Brain pericyte (primary cell): Measurements from ENCODE around the gene PITPNM1.
"Not testable (repeated sequence)": the region's sequence is repeated elsewhere in the genome, so short reads cannot be mapped to it uniquely, and the experiment has no call there.

ENCODE experiments used
- DNase-seq: peaks from one replicate; pipeline ENCODE4 v3.0.0-alpha.2; 2012; ENCODE audit warnings: low read depth, low spot score

Gene PITPNM1

GRCh38 chr11:67504950-67505581 lies at the start of gene PITPNM1:
TSS of gene PITPNM1 (minus strand) at chr11:67505363. CDS start at chr11:67504180, 1,183 bp downstream.
- DNase-seq: no peak

DNA sequence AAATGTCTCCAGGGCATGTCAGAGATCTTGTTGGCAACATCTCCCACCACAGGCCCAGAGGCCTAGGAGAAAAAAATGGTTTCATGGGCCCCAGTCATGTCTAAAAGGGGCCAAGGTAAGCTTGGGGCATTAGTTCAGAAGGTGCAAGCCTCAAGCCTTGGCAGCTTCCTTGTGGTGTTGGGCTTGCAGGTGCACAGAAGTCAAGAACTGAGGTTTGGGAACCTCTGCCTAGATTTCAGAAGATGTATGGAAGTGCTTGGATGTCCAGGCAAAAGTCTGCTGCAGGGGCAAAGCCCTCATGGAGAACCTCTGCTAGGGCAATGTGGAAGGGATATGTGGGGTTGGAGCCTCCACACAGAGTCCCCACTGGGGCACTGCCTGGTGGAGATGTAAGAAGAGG lies 46.5 kb upstream of the PITPNM1 start:
- not testable (repeated sequence) for DNase-seq

GRCh38 chr11:67551127-67551526 lies 46.0 kb upstream of the PITPNM1 start:
- DNase-seq: no peak

DNA sequence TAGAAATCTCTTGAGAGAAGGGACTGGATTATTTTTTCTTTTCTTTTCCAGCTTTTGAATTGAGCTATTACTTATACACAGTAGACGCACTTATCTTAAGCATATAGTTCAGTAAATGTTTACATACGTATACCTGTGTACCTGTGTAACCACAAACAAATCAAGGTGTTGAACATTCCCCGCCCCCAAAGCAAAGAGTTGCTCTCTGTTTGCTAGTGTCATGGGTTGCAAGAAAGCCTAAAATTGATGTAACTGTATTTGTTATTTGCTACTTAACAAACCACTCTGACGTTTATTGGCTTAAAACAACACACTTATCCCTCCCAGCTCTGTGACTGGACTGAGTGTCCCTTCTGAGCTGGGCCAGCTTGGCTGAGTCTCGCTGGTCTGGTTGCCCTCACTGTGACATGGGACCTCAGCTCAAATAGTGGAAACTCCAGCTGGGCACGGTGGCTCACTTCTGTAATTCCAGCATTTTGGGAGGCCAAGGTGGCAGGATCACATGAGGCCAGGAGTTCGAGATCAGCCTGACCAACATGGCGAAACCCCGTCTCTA lies 43.5 kb upstream of the PITPNM1 start:
- no peak for DNase-seq

- DNase-seq: not testable (repeated sequence)
Measured at GRCh38 chr11:67548112-67548511, 42.9 kb upstream of the PITPNM1 start.

DNA sequence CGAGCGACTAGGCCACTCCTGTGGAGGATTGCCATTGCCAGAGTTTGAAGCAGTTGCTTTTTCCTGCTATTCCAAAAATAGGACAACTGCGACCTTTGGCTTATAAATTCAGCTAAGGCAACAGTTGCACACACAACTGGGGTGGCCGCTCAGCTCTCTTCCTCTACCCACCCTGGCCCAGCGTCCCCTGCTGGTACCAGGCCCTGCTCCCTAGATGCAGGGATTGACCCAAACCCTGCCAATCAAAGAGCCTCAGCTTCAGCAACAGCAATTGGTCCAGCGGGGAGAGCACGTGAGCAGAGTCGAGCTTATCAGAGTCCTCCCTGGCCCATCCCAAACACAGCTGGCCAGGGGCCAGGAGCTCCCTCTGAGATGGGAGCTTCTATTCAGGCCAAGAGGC lies 40.1 kb upstream of the PITPNM1 start:
- DNase-seq: no peak

- no peak for DNase-seq
Measured at GRCh38 chr11:67544616-67545242, 39.6 kb upstream of the PITPNM1 start.

DNA sequence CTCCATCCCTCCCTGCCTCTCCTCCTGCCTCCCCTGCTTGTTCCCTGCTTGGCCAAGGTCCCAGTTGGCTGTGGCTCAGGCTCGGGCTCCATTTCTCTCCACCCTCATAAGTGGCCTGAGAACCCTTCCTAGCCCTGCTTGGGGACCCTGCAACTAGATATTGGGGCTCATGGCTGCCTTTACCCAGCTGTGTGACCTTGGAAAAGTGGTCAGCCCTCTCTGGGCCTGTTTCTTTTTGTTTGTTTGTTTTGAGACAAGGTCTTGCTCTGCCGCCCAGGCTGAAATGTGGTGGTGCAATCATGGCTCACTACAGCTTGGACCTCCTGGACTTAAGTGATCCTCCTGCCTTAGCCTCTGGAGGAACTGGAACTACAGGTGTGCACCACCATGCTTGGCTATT lies 38.4 kb upstream of the PITPNM1 start:
- DNase-seq: no peak

DNA sequence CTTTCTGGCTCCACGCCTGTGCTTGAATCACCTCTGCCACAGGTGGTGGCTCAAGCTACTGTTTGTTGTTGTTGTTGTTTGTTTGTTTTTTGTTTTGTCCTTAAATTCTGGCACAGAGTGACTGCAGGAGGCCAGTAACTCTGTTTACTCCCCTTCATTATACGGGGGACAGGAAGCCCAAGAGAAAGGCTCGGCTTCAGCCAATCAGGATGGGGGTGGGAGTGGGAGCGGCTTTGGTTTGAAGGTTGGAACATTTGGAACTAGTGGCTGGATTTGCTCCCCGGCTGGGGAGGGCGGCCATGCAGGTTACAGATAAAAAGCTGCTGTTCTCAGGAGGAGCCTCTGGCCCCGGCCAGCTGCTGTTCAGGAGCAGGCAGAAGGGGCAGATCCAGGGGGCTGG lies 37.8 kb upstream of the PITPNM1 start:
- DNase-seq: no peak

DNA sequence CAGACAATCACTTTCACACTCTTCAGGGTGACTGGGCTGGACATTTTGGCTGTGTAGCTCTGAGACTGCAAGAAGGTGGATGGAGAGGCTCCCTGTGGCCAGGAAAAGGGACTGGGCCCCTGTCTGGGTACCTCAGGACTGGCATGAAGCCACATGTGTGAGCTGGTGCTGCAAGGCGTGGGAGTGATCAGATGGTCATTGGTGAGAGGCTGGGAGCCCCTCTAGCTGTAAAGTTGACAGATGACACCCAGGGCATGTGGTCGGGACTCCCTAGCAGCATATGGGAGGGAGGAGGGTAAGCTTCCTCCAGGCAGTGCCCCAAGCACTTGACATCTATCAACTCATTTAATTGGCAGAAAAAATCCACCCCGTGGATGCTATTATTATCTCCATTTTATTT lies 37.0 kb upstream of the PITPNM1 start:
- DNase-seq: no peak

GRCh38 chr11:67541198-67541597 lies 36.0 kb upstream of the PITPNM1 start:
- no peak for DNase-seq

DNA sequence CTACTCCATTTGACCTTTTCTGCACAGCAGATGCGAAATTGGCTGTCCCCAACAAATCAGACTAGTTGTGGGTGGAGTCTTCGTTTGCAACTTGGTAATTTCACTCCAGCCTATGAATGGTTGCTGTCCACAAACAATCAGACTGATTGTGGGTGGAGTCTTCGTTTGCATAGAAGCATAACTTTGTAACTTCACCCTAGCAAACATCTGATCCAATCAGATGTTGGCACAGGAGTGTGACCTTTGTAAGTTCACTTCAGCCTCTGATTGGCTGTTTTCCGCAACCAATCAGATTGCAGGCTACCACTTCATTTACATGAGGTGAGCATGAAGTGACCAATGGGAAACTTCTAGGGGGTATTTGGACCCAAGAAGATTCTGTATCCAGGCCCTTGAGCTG lies 34.4 kb upstream of the PITPNM1 start:
- DNase-seq: no peak

- DNase-seq: no peak
Measured at GRCh38 chr11:67538823-67539505, 33.8 kb upstream of the PITPNM1 start.

DNA sequence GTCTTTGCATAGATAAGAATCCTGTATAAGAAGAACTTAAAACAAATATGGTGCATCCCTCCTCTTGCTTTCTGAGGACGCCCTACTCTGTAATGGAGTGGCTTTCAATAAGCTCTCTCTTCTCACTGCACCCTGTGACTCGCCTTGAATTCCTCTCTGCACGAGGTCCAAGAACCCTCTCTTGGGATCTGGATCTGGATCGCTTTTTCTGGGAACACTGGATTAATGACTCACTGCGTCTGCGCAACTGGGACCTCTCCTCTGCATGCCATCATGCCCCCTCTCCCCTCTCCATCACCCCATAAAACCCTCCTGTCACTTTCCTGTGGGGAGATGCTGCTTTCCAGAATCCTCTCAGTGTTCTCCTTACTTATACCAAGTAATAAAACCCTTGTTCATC lies 33.1 kb upstream of the PITPNM1 start:
- no peak for DNase-seq

GRCh38 chr11:67535561-67535960 lies 30.4 kb upstream of the PITPNM1 start:
- no peak for DNase-seq

DNA sequence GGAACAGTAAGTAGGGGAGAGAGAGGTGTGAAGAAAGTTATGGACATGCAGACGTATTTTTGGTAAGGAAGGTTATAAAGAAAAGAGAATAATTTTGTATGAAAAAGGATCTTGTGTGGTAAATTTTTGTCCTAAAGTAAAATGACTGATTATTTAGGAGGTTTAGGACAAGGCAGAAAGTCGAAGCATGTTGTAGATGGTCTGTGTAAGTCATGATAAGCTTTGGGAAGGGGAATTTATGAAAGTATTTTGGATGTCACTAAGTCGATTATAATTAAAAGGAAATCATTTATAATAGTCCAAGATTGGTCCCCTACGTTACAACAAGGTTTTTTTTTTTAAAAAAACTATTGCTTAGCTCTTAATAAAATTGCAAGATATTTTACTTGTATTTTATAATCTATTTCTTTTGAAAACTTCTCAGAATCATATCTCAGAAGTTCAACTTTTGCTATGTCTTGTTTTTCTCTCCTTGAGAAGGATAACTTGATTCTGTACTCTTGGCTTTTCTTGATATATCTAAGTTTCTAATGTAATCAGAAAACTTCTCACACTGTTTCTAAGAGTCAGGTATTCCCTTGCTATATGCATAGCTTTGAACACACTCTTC lies 29.0 kb upstream of the PITPNM1 start:
- no peak for DNase-seq

- DNase-seq: no peak
Measured at GRCh38 chr11:67532889-67533288, 27.7 kb upstream of the PITPNM1 start.

GRCh38 chr11:67530282-67530592 lies 25.1 kb upstream of the PITPNM1 start:
- DNase-seq: no peak

GRCh38 chr11:67528376-67528775 lies 23.2 kb upstream of the PITPNM1 start:
- no peak for DNase-seq

DNA sequence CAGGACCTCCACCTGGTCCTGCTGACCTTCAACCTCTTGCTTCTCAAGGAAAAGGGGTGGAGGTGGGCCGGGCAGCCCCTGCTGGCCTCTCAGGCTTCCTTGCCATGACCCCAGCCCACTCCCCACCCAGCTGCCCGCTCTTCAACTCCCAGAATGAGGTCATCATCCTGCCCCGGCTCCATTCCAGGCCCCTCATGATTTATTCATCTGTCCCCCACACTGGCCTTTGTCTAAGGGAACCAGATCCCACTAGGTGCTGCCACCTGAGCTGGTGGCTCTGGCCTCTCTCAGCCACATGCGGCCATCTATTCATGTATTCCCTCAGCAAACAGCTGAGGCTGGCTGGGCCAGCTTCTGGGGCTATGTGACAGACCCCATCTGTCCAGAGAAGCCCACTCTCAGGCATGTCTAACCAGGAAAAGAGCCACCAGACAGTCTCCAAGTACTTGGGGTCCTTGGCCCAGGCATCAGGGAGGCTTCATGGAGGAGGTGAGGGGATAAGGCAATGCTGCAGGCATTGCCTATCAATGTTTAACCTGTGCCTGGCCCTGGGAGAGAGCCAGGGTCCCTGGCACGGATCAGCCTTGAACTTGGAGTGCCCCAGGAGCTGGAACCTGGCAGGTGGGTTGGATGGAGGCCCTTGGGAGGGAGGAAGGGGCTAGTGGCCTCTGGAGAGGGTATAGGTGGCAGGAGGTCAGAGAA lies 20.3 kb upstream of the PITPNM1 start:
- DNase-seq: no peak

DNA sequence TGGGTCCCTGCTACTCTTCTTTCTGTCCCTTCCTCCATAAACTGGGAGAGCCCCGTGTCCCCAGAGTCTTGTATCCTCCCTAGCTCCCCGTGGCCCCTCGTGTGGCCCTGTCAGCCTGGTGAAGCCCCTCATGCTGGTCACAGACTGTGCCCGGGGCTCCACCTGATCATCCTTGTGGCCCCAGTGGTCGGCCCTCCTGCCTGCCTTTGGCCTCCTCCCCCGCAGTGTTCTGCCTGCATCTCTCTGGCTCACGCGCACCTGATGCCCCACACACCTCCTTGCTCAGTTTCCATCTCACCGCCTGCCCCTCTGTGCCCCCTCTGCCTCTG lies 19.3 kb upstream of the PITPNM1 start:
- no peak for DNase-seq
